Thoracic aorta (tissue), 2 donors: Measurements from ENCODE around the gene XRCC5. TPM values are rescaled to one million over a fixed set of nuclear protein-coding genes. Genes with fewer than 3 reads are reported as not detected.

Source experiments
- ATAC-seq: fragments of 150-250 bp; one replicate; pipeline ENCODE4 v1.8.0; 2017; ENCODE audit warnings: low read depth; ENCODE audit not compliant: insufficient number of reproducible peaks, low FRiP score
- DNase-seq: peaks from one replicate; pipeline ENCODE4 v3.0.0-alpha.2; 2020; ENCODE audit warnings: low spot score
- H3K27ac ChIP-seq, 2 donors: fragments of 200-600 bp; sonication (generic); 1 replicate in 1 of 2; 2 replicates in 1 of 2; pipeline ENCODE4 v1.5.1; 2016; ENCODE audit warnings: mild to moderate bottlenecking in 2 of 2, moderate library complexity in 2 of 2
- H3K27me3 ChIP-seq: fragments of 200-600 bp; sonication (generic); replicated peaks from 2 replicates; pipeline ENCODE4 v1.6.0; 2016; ENCODE audit warnings: mild to moderate bottlenecking; ENCODE audit not compliant: insufficient read depth
- H3K36me3 ChIP-seq: fragments of 200-600 bp; sonication (generic); one replicate; pipeline ENCODE4 v1.5.1; 2016
- H3K4me1 ChIP-seq, 2 donors: fragments of 200-600 bp; sonication (generic); 1 replicate in 1 of 2; 2 replicates in 1 of 2; pipeline versions ENCODE4 v1.5.1 to v1.6.0; 2016; ENCODE audit warnings: low read depth in 2 of 2, mild to moderate bottlenecking in 1 of 2; ENCODE audit not compliant: control insufficient read depth in 1 of 2
- H3K4me3 ChIP-seq: fragments of 200-600 bp; sonication (generic); 2 replicates; pipeline ENCODE4 v1.5.1; 2016; ENCODE audit warnings: mild to moderate bottlenecking
- H3K9me3 ChIP-seq: fragments of 200-600 bp; sonication (generic); 2 replicates; pipeline ENCODE4 v1.5.1; 2016
- total RNA-seq, 2 donors: library from RNA; depleted of rRNA; stranded (reverse); fragments of >200 nt; gene quantifications; one replicate each; pipeline versions ENCODE4 v1.1.0 to v1.2.3, GENCODE V29; 2016
- TF ChIP-seq, protein P1 (sequence below): fragments of 200-600 bp; sonication (generic); IDR thresholded peaks from one replicate; pipeline ENCODE4 v1.5.1; 2019; ENCODE audit warnings: antibody characterized with exemption

The XRCC5 gene
- total RNA-seq, 2 donors from 2014 or later: 137 to 152 TPM

DNA sequence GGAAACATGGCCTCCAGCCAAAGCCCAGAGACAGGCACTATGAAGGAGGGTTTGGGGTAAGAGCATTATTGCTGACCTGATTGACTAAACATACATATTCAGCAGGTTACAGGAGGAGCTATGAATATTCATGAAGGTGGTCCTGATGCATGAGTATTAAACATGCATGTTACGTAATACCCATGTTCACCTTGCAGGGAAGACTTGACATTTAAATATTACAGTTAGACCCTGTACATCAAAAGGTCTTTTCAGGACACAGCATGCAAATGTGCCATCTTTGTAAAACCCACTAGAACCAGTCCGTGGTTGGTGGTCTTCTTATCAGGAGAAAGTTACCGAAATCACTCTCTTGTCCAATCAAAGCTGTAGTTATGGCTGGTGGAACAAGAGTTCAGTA, 59.9 kb downstream of the XRCC5 start:
- H3K9me3 ChIP-seq: no peaks in the 10 kb centered on the region
- H3K36me3 ChIP-seq: peaks cover 15% of the 10 kb centered on the region

DNA sequence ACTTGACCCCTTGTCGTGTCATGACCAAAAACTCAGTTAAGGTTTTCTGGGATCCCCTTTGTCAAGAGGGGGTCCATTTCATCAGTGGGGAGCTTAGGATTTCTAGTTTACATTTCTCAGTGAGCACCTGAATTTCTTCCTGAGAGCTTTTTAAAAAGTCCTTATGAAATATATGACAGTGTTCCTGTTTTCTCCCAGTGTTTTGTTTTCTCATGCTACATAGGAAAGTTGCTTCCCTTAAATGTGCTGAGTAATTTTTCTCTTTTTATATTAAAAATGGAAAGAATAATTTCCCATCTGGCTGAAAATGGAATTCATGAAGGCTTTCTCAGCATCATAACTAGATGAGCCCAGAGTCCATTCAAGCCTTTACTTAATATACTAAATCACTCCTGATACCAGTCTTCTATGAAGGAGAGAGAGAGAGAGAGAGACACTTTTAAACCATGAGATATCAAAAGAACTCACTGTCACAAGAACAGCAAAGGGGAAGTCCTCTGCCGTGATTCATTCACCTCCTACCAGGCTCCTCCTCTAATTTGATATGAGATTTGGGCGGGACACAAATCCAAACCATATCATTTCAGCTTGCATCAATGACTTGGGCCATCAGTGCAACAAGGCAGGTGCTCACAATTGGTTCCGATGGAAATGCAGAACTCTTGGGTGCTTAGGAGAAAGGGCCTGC, 61.1 kb downstream of the XRCC5 start:
- DNase-seq: no peak
- ATAC-seq: no peak
- Histone ChIP-seq H3K4me3 (no peak overlapping the region), H3K27ac (no peak overlapping the region), H3K4me1 (no peaks in the 10 kb centered on the region), H3K9me3 (no peaks in the 10 kb centered on the region), H3K27me3 (no peaks in the 10 kb centered on the region), H3K36me3 (peaks cover 15% of the 10 kb centered on the region)
- TF ChIP-seq, protein P1, sequence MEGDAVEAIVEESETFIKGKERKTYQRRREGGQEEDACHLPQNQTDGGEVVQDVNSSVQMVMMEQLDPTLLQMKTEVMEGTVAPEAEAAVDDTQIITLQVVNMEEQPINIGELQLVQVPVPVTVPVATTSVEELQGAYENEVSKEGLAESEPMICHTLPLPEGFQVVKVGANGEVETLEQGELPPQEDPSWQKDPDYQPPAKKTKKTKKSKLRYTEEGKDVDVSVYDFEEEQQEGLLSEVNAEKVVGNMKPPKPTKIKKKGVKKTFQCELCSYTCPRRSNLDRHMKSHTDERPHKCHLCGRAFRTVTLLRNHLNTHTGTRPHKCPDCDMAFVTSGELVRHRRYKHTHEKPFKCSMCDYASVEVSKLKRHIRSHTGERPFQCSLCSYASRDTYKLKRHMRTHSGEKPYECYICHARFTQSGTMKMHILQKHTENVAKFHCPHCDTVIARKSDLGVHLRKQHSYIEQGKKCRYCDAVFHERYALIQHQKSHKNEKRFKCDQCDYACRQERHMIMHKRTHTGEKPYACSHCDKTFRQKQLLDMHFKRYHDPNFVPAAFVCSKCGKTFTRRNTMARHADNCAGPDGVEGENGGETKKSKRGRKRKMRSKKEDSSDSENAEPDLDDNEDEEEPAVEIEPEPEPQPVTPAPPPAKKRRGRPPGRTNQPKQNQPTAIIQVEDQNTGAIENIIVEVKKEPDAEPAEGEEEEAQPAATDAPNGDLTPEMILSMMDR: no peak

More for the DNA sequence above, 59.9 kb downstream of the XRCC5 start:
- ATAC-seq: no peak
- no peak overlapping the region for H3K4me3 ChIP-seq
- no peaks in the 10 kb centered on the region for H3K27me3 ChIP-seq
- H3K4me1 ChIP-seq: no peaks in the 10 kb centered on the region
- no peak for DNase-seq
- no peak overlapping the region for H3K27ac ChIP-seq
- TF ChIP-seq, protein P1: no peak

DNA sequence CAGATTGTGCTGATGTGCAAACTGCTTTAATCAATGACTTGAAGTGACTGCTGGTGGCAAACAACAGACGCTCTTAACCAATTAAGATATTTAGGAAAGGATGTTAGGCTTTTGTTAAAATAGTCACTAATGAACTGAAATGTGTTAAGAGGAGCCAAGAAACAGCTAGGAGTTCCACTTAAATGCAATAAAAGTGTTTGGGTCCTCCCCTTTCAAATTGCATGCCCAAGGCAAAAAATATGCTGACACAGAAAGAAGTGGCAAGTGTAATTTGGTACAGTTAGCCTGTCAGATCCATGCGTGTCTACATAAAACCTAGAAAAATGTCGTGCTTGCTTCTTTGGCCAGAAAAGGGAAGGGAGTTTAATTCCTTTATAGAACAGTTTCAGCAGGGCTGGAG, 61.9 kb downstream of the XRCC5 start:
- DNase-seq (no peak), ATAC-seq (no peak)
- Histone ChIP-seq H3K4me3 (no peak overlapping the region), H3K27ac (no peak overlapping the region), H3K27me3 (no peaks in the 10 kb centered on the region), H3K9me3 (no peaks in the 10 kb centered on the region), H3K4me1 (no peaks in the 10 kb centered on the region), H3K36me3 (peaks cover 16% of the 10 kb centered on the region)
- TF ChIP-seq, protein P1: no peak

DNA sequence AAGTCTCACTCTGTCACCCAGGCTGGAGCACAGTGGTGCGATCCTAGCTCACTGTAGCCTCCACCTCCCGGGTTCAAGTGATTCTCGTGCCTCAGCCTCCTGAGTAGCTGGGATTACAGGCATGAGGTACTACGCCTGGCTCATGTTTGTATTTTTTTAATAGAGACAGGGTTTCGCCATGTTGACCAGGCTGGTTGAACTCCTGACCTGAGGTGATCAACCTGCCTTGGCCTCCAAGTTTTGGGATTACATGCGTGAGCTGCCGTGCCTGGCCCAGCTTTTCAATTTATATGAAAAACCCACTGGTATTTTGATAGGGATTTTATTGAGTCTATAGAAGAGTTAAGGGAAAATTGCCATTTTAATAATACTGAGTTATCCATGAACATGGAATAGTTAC, 63.3 kb downstream of the XRCC5 start:
- H3K4me3 ChIP-seq: no peak overlapping the region
- H3K36me3 ChIP-seq: peaks cover 16% of the 10 kb centered on the region
- no peaks in the 10 kb centered on the region for H3K9me3 ChIP-seq
- no peak for ATAC-seq
- no peak for DNase-seq
- TF ChIP-seq, protein P1: no peak
- H3K4me1 ChIP-seq: no peaks in the 10 kb centered on the region
- no peak overlapping the region for H3K27ac ChIP-seq
- no peaks in the 10 kb centered on the region for H3K27me3 ChIP-seq

DNA sequence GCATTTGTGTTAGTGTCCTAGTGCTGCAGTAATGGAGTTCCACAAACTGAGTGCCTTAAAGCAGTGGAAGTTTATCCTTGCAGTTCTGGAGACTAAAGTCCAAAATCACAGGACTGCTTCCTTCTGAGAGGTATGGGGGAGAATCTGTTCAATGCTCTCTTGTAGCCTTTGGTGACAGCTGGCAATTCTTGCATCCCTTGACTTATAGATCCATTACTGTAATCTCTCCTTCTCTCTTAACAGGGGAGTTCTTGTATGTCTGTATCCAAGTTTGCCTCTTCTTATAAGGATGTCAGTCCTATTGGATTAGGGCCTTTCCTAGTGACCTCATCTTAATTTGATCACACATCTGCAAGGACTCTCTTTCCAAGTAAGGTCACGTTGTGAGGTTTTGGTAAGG, 69.9 kb downstream of the XRCC5 start:
- peaks cover 11% of the 10 kb centered on the region for H3K36me3 ChIP-seq
- no peaks in the 10 kb centered on the region for H3K9me3 ChIP-seq
- no peaks in the 10 kb centered on the region for H3K27me3 ChIP-seq
- no peak for DNase-seq
- no peak overlapping the region for H3K27ac ChIP-seq
- no peak for ATAC-seq
- no peaks in the 10 kb centered on the region for H3K4me1 ChIP-seq
- TF ChIP-seq, protein P1: no peak
- H3K4me3 ChIP-seq: no peak overlapping the region
